GM21381 (cell line): ENCODE measurements around the gene TRPM5.
A peak's percentile ranks its signal among the peaks of the same experiment; 100 is the strongest.

Experiments used
- ATAC-seq: cut with Tn5 transposase; IDR thresholded peaks from one replicate; pipeline ENCODE4 v1.9.1; 2021; ENCODE audit warnings: mild to moderate bottlenecking, moderate library complexity; ENCODE audit not compliant: unreplicated experiment

The TRPM5 gene

GRCh38 chr11:2406878-2407410 is 37.4 kb downstream of the TRPM5 start:
- ATAC-seq = no peak

- ATAC-seq = no peak
These were observed 37.9 kb downstream of the TRPM5 start for GRCh38 chr11:2406451-2406850.

- no peak for ATAC-seq
These were observed 39.5 kb downstream of the TRPM5 start for GRCh38 chr11:2404735-2405196.

- no peak for ATAC-seq
These were observed 41.2 kb downstream of the TRPM5 start for GRCh38 chr11:2402890-2403645.

- no peak for ATAC-seq
These were observed 42.2 kb downstream of the TRPM5 start for GRCh38 chr11:2402106-2402505.

- no peak for ATAC-seq
These were observed 42.8 kb downstream of the TRPM5 start for GRCh38 chr11:2401436-2401984.

GRCh38 chr11:2400762-2401435 is 43.4 kb downstream of the TRPM5 start:
- no peak for ATAC-seq

GRCh38 chr11:2400069-2400761 is 44.1 kb downstream of the TRPM5 start, which contains the start of gene TSSC4:
Gene TSSC4 (plus strand): TSS chr11:2400750. CDS start chr11:2402634, 1,884 bp downstream.
- peak; percentile 77 for ATAC-seq

- ATAC-seq = no peak
These were observed 44.7 kb downstream of the TRPM5 start for GRCh38 chr11:2399488-2400068.

GRCh38 chr11:2398664-2399355 is 45.5 kb downstream of the TRPM5 start:
- no peak for ATAC-seq

GRCh38 chr11:2397005-2397404 is 47.3 kb downstream of the TRPM5 start:
- no peak for ATAC-seq

- no peak for ATAC-seq
These were observed 47.8 kb downstream of the TRPM5 start for GRCh38 chr11:2396471-2396870.

GRCh38 chr11:2395856-2396255 is 48.5 kb downstream of the TRPM5 start:
- no peak for ATAC-seq

GRCh38 chr11:2395211-2395730 is 49.0 kb downstream of the TRPM5 start:
- no peak for ATAC-seq

- ATAC-seq = no peak
These were observed 49.6 kb downstream of the TRPM5 start for GRCh38 chr11:2394818-2395105.
